IgD-negative memory B cell (primary cell): ENCODE results near the gene KIF26B. TPM values are rescaled to one million over a fixed set of nuclear protein-coding genes. Genes with fewer than 3 reads are reported as not detected.
"Not testable (repeated sequence)": the region's sequence is repeated elsewhere in the genome, so short reads cannot be mapped to it uniquely, and the experiment has no call there.

Source experiments
- H3K27ac Mint-ChIP-seq, 3 donors: one replicate each; pipeline ENCODE4 v1.8.0; 2020 to 2022; ENCODE audit warnings: mild to moderate bottlenecking in 3 of 3, mixed read lengths in 3 of 3, moderate library complexity in 1 of 3
- H3K27me3 Mint-ChIP-seq: one replicate; pipeline ENCODE4 v1.8.0; 2021; ENCODE audit warnings: mixed read lengths
- H3K36me3 Mint-ChIP-seq: one replicate; pipeline ENCODE4 v1.8.0; 2020; ENCODE audit warnings: mild to moderate bottlenecking, mixed read lengths
- H3K4me1 Mint-ChIP-seq, 3 donors: one replicate each; pipeline ENCODE4 v1.8.0; 2020 to 2022; ENCODE audit warnings: mixed read lengths in 3 of 3, mild to moderate bottlenecking in 1 of 3
- H3K4me3 Mint-ChIP-seq, 4 donors: one replicate each; pipeline ENCODE4 v1.8.0; 2020 to 2022; ENCODE audit warnings: mild to moderate bottlenecking in 4 of 4, mixed read lengths in 4 of 4, moderate library complexity in 3 of 4
- H3K9me3 Mint-ChIP-seq, 3 donors: one replicate each; pipeline ENCODE4 v1.8.0; 2020 to 2021; ENCODE audit warnings: mixed read lengths in 3 of 3, mild to moderate bottlenecking in 1 of 3
- polyA plus RNA-seq: library from polyadenylated mRNA; unstranded; fragments of 300-500 nt; fragmentation: Illumina TruSeq; gene quantifications from one replicate; pipeline ENCODE4 v1.2.3, GENCODE V29; 2021

The KIF26B gene
- polyA plus RNA-seq, 1 donor from 2014 or later, result 0.29 TPM

DNA sequence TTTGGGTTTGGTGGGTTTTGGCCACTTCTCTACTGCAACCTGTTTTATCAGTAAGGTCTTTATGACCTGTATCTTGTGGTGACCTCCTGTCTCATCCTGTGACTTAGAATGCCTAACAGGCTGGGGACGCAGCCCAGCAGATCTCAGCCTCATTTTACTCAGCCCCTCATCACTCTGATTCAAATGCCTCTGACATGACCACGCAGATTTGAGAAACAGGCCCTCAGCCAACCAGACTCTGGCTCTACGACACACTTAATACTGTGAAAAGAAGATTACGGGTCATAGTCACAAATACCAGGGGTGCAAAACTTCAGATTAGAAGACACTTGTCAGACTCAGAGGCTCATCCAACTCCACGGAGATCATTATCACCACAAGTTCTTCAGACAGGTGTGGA lies 28.3 kb upstream of the KIF26B start:
- Mint-ChIP-seq H3K36me3 (peaks cover 5% of the 10 kb centered on the region), H3K27me3 (peaks cover 20% of the 10 kb centered on the region), H3K9me3 (peaks cover 0 to 2% (median 0%) of the 10 kb centered on the region in 3 donors), H3K27ac (no peak overlapping the region), H3K4me3 (no peak overlapping the region), H3K4me1 (peaks cover 0 to 1% (median 0%) of the 10 kb centered on the region in 3 donors)

GRCh38 chr1:245128381-245129101 lies 26.2 kb upstream of the KIF26B start:
- H3K4me3 Mint-ChIP-seq, result no peak overlapping the region
- H3K9me3 Mint-ChIP-seq, result peaks cover 0 to 2% (median 0%) of the 10 kb centered on the region in 3 donors

DNA sequence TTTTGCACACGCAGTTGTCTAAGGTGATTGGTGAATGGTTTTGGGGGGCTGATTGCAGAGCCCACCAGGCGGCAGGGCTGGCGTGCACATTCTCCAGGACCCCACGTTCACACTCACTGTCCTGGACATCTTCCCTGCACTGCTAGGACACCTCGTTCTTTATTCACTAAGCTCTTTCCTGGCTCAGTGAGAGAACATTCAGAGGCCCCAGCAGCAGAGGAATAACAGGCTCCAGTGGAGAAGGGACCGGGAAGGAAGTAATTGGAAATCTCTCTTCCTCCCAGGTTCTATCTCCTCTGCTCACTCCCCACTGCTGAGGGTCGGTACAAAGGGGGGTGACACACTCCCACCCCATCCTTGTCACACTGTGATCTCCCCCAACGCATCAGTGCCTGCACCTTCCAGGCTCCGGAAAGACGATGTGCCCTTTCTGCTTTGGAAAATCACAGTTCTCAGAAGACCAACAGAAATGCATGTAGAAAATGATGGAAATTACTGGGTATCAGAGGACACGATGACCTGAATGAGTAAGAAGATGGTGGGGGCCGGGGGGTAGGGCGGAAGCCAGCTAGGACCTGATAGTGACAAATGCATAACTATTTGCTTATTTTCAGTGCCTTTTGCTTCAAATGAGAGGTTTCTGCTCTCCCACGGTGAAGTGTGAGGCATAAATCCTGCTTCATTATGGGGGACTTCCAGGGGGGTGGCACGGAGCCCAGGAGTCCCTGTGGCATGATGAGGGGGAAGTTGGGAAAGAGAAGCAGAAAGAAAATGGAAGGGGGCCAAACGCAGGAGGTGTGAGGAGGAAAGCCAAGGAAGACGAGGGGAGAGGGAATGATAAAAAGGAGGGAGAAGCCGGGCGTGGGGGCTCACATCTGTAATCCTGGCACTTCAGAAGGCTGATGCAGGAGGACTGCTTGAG lies 25.2 kb upstream of the KIF26B start:
- Mint-ChIP-seq H3K36me3 (peaks cover 5% of the 10 kb centered on the region), H3K27me3 (peaks cover 22% of the 10 kb centered on the region), H3K27ac (no peak overlapping the region), H3K4me1 (peaks cover 0 to 1% (median 0%) of the 10 kb centered on the region in 3 donors), H3K9me3 (peaks cover 0 to 2% (median 0%) of the 10 kb centered on the region in 3 donors), H3K4me3 (no peak overlapping the region)

More at GRCh38 chr1:245128381-245129101, 26.2 kb upstream of the KIF26B start:
- no peak overlapping the region for H3K27ac Mint-ChIP-seq
- H3K4me1 Mint-ChIP-seq, result peaks cover 0 to 1% (median 0%) of the 10 kb centered on the region in 3 donors
- peaks cover 5% of the 10 kb centered on the region for H3K36me3 Mint-ChIP-seq
- peaks cover 20% of the 10 kb centered on the region for H3K27me3 Mint-ChIP-seq

DNA sequence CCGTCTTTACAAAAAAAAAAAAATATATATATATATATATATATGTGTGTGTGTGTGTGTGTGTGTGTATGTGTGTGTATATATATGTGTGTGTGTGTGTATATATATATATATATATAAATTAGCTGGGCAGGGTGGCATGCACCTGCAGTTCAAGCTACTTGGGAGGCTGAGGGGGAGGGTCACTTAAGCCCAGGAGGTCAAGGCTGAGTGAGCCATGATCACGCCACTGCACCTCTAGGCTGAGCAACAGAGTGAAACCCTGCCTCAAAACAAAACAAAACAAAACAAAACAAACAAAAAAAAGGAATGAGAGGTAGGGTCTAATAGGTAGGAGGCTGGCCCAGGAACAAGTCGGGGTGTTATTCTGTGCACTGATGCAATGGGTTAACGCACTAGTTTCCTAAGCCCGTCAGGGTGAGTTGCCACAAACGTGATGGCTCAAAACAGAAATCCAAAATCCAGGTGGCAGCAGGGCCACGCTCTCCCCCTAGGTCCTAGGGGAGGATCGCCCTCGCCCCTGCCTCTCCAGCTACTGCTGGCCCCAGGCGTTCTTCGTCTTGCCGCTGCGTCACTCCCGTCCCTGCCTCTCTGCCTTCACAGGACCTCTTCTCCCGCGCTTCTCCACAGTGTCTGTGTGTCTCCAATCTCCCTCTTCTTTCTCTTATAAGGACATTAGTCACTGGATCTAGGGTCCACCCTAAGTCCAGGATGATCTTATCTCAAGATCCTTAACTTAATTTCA lies 24.3 kb upstream of the KIF26B start:
- not testable (repeated sequence) for H3K27ac Mint-ChIP-seq, H3K4me1 Mint-ChIP-seq
- peaks cover 21% of the 10 kb centered on the region for H3K27me3 Mint-ChIP-seq

DNA sequence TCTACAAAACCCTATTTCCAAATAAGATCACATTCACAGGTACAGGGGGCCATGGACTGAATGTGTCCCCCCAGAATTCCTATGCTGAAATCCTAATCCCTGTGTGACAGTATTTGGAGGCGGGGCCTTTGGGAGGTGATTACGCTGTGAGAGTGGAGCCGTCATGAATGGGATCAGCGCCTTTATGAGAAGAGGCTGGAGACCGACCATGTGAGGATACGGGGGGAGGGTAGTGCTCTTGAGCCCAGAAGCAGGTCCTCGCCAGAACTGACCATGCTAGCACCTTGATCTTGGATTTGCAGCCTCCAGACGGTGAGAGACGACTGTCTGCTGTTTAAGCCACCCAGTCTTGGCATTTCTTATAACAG lies 23.8 kb upstream of the KIF26B start:
- peaks cover 20% of the 10 kb centered on the region for H3K27me3 Mint-ChIP-seq
- peaks cover 0 to 1% (median 0%) of the 10 kb centered on the region in 3 donors for H3K4me1 Mint-ChIP-seq
- H3K36me3 Mint-ChIP-seq, result no peaks in the 10 kb centered on the region
- no peak overlapping the region for H3K4me3 Mint-ChIP-seq
- H3K27ac Mint-ChIP-seq, result no peak overlapping the region
- H3K9me3 Mint-ChIP-seq, result peaks cover 0 to 3% (median 2%) of the 10 kb centered on the region in 3 donors

More for the DNA sequence above, 24.3 kb upstream of the KIF26B start:
- H3K9me3 Mint-ChIP-seq, H3K36me3 Mint-ChIP-seq, H3K4me3 Mint-ChIP-seq: not testable (repeated sequence)

- H3K4me1 Mint-ChIP-seq, result no peaks in the 10 kb centered on the region
- H3K4me3 Mint-ChIP-seq, result no peak overlapping the region
- peaks cover 0 to 5% (median 3%) of the 10 kb centered on the region in 3 donors for H3K9me3 Mint-ChIP-seq
- no peaks in the 10 kb centered on the region for H3K36me3 Mint-ChIP-seq
- H3K27ac Mint-ChIP-seq, result no peak overlapping the region
- peaks cover 18% of the 10 kb centered on the region for H3K27me3 Mint-ChIP-seq
Observed at GRCh38 chr1:245132771-245133170, 22.0 kb upstream of the KIF26B start.

- no peak overlapping the region for H3K4me3 Mint-ChIP-seq
- H3K4me1 Mint-ChIP-seq, result no peaks in the 10 kb centered on the region
- H3K27ac Mint-ChIP-seq, result no peak overlapping the region
- no peaks in the 10 kb centered on the region for H3K36me3 Mint-ChIP-seq
- peaks cover 0 to 5% (median 3%) of the 10 kb centered on the region in 3 donors for H3K9me3 Mint-ChIP-seq
- peaks cover 12% of the 10 kb centered on the region for H3K27me3 Mint-ChIP-seq
Observed at GRCh38 chr1:245133995-245134715, 20.6 kb upstream of the KIF26B start.

GRCh38 chr1:245142171-245142798 lies 12.5 kb upstream of the KIF26B start:
- Mint-ChIP-seq H3K36me3 (peaks cover 2% of the 10 kb centered on the region), H3K27ac (no peak overlapping the region), H3K4me1 (no peaks in the 10 kb centered on the region), H3K4me3 (no peak overlapping the region), H3K27me3 (peaks cover 4% of the 10 kb centered on the region), H3K9me3 (no peaks in the 10 kb centered on the region)

GRCh38 chr1:245142976-245143375 lies 11.8 kb upstream of the KIF26B start:
- H3K9me3 Mint-ChIP-seq, result no peaks in the 10 kb centered on the region
- no peak overlapping the region for H3K4me3 Mint-ChIP-seq
- H3K27me3 Mint-ChIP-seq, result peaks cover 3% of the 10 kb centered on the region
- no peaks in the 10 kb centered on the region for H3K4me1 Mint-ChIP-seq
- H3K36me3 Mint-ChIP-seq, result peaks cover 2% of the 10 kb centered on the region
- H3K27ac Mint-ChIP-seq, result no peak overlapping the region

- Mint-ChIP-seq H3K27me3 (peaks cover 8% of the 10 kb centered on the region), H3K27ac (no peak overlapping the region), H3K9me3 (no peaks in the 10 kb centered on the region), H3K4me1 (no peaks in the 10 kb centered on the region), H3K36me3 (peaks cover 2% of the 10 kb centered on the region), H3K4me3 (no peak overlapping the region)
Observed at GRCh38 chr1:245143849-245144248, 10.9 kb upstream of the KIF26B start.

DNA sequence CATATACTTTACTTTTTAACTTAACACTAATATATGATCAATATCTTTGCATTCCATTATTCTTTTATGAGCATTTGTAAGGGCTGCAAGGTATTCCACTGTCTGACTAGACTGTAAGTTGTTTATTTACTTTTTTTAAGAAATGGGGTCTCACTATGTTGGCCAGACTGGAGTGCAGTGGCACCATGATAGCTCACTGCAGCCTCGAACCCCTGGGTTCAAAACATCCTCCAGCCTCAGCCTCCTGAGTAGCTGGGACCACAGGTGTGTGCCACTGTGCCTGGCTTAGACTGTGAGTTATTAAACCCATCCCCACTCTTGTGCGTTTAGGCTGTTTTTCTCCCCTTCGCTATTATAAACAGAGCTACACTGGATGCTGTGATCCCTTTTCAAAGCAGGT lies 6.7 kb upstream of the KIF26B start:
- no peak overlapping the region for H3K4me3 Mint-ChIP-seq
- H3K27ac Mint-ChIP-seq, result no peak overlapping the region
- H3K9me3 Mint-ChIP-seq, result no peaks in the 10 kb centered on the region
- H3K36me3 Mint-ChIP-seq, result peaks cover 1% of the 10 kb centered on the region
- peaks cover 0 to 2% (median 1%) of the 10 kb centered on the region in 3 donors for H3K4me1 Mint-ChIP-seq
- H3K27me3 Mint-ChIP-seq, result peaks cover 29% of the 10 kb centered on the region

DNA sequence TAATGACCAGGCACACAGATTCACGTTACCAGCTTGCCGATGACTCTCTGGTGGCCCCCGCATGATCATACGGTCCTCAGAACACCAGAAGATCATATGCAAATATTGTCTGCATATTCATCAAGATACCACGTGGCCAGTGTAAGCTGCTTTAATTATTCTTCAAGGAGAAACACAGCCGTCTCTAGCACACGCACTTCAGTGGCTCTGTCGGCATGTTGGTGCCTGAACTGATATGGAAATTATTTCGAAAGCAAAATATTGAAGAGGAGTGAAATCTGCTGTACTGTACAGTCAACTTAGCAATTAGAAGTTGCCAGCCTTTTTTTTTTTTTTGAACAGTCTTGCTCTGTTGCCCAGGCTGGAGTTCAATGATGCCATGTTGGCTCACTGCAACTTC lies 5.9 kb upstream of the KIF26B start:
- peaks cover 1% of the 10 kb centered on the region for H3K36me3 Mint-ChIP-seq
- no peak overlapping the region for H3K4me3 Mint-ChIP-seq
- H3K9me3 Mint-ChIP-seq, result no peaks in the 10 kb centered on the region
- H3K4me1 Mint-ChIP-seq, result peaks cover 0 to 6% (median 4%) of the 10 kb centered on the region in 3 donors
- H3K27ac Mint-ChIP-seq, result no peak overlapping the region
- peaks cover 37% of the 10 kb centered on the region for H3K27me3 Mint-ChIP-seq

- peak overlapping the region in 2 of 3 donors; percentile 65 to 81 for H3K27ac Mint-ChIP-seq
- H3K4me3 Mint-ChIP-seq, result peak overlapping the region; percentile 84 to 97 (median 94)
- H3K9me3 Mint-ChIP-seq, result peaks cover 0 to 4% (median 0%) of the 10 kb centered on the region in 3 donors
- peaks cover 1% of the 10 kb centered on the region for H3K36me3 Mint-ChIP-seq
- peaks cover 6 to 11% (median 11%) of the 10 kb centered on the region in 3 donors for H3K4me1 Mint-ChIP-seq
- peaks cover 50% of the 10 kb centered on the region for H3K27me3 Mint-ChIP-seq
Observed at GRCh38 chr1:245153081-245153551, 1.7 kb upstream of the KIF26B start.
